Activated CD4-positive, alpha-beta memory T cell treated with anti-CD3 and anti-CD28 coated beads, Interleukin-2, amount 10 ng/mL, durations not matched to agents 7 days and 5 days (primary cell): Measurements from ENCODE around the gene MAMDC2. TPM values are rescaled to one million over a fixed set of nuclear protein-coding genes. Genes with fewer than 3 reads are reported as not detected.

Source experiments
- CTCF ChIA-PET: fragments of 350-600 bp; sonication (Branson Sonifier 250); formaldehyde crosslinking; loops from one replicate; lab custom pipeline; 2021; ENCODE audit warnings: antibody characterized with exemption, inconsistent platforms; lab: Charles Lee
- POLR2A ChIA-PET: fragments of 350-600 bp; sonication (Branson Sonifier 250); formaldehyde crosslinking; loops from one replicate; lab custom pipeline; 2021; ENCODE audit warnings: antibody characterized with exemption; lab: Charles Lee
- DNase-seq: peaks from one replicate; pipeline ENCODE4 v3.0.0-alpha.2; 2020
- H3K27ac Mint-ChIP-seq: one replicate; pipeline ENCODE4 v1.8.0; 2021; ENCODE audit warnings: mild to moderate bottlenecking, mixed read lengths
- H3K27me3 Mint-ChIP-seq: one replicate; pipeline ENCODE4 v1.8.0; 2021; ENCODE audit warnings: mixed read lengths
- H3K36me3 Mint-ChIP-seq: one replicate; pipeline ENCODE4 v1.8.0; 2021; ENCODE audit warnings: low read depth, mixed read lengths
- H3K4me1 Mint-ChIP-seq: one replicate; pipeline ENCODE4 v1.8.0; 2021; ENCODE audit warnings: mixed read lengths
- H3K4me3 Mint-ChIP-seq: one replicate; pipeline ENCODE4 v1.8.0; 2021; ENCODE audit warnings: mild to moderate bottlenecking, mixed read lengths
- H3K9me3 Mint-ChIP-seq: one replicate; pipeline ENCODE4 v1.8.0; 2021; ENCODE audit warnings: mixed read lengths
- total RNA-seq, 2 experiments: library from RNA; stranded (reverse); gene quantifications; one replicate each; pipeline ENCODE4 v1.2.3, GENCODE V29; 2021

Gene MAMDC2
- total RNA-seq, 2 experiments from 2014 or later = 0.05 TPM; not detected in 1

GRCh38 chr9:70121818-70122436 is 78.3 kb downstream of the MAMDC2 start:
- CTCF ChIA-PET = interaction anchor here (1.0 to 2.6 kb wide), 3 partner anchors 9 to 11 kb away, joined by 3 to 10 read pairs (median 5); no protein-coding TSS in a partner anchor
- H3K4me1 Mint-ChIP-seq = no peaks in the 10 kb centered on the region
- DNase-seq = no peak
- no peak overlapping the region for H3K27ac Mint-ChIP-seq
- peaks cover 6% of the 10 kb centered on the region for H3K27me3 Mint-ChIP-seq
- POLR2A ChIA-PET = no interaction called here
- H3K4me3 Mint-ChIP-seq = no peak overlapping the region
- no peaks in the 10 kb centered on the region for H3K36me3 Mint-ChIP-seq
- H3K9me3 Mint-ChIP-seq = no peaks in the 10 kb centered on the region

- ChIA-PET CTCF (no interaction called here), POLR2A (no interaction called here)
- Mint-ChIP-seq H3K27ac (no peak overlapping the region), H3K4me1 (no peaks in the 10 kb centered on the region), H3K27me3 (peaks cover 2% of the 10 kb centered on the region), H3K9me3 (no peaks in the 10 kb centered on the region), H3K4me3 (no peak overlapping the region), H3K36me3 (no peaks in the 10 kb centered on the region)
- DNase-seq = no peak
Observed at GRCh38 chr9:70123695-70124094, 80.0 kb downstream of the MAMDC2 start.

- Mint-ChIP-seq H3K27ac (no peak overlapping the region), H3K9me3 (no peaks in the 10 kb centered on the region), H3K36me3 (no peaks in the 10 kb centered on the region), H3K4me3 (no peak overlapping the region), H3K27me3 (no peaks in the 10 kb centered on the region), H3K4me1 (no peaks in the 10 kb centered on the region)
- ChIA-PET POLR2A (no interaction called here), CTCF (interaction anchor here (2.2 kb wide), 1 partner anchor 15 kb away, joined by 11 read pairs; no protein-coding TSS in a partner anchor)
- DNase-seq = no peak
Observed at GRCh38 chr9:70125621-70126263, 82.1 kb downstream of the MAMDC2 start.

GRCh38 chr9:70127036-70127435 is 83.4 kb downstream of the MAMDC2 start:
- no peaks in the 10 kb centered on the region for H3K9me3 Mint-ChIP-seq
- H3K36me3 Mint-ChIP-seq = no peaks in the 10 kb centered on the region
- no peak for DNase-seq
- H3K27ac Mint-ChIP-seq = no peak overlapping the region
- CTCF ChIA-PET = interaction anchor here (1.2 to 1.6 kb wide), 3 partner anchors 13 to 16 kb away, joined by 3 to 4 read pairs (median 4); no protein-coding TSS in a partner anchor
- no peak overlapping the region for H3K4me3 Mint-ChIP-seq
- no peaks in the 10 kb centered on the region for H3K4me1 Mint-ChIP-seq
- no peaks in the 10 kb centered on the region for H3K27me3 Mint-ChIP-seq
- POLR2A ChIA-PET = no interaction called here

- H3K27ac Mint-ChIP-seq = no peak overlapping the region
- no peaks in the 10 kb centered on the region for H3K4me1 Mint-ChIP-seq
- H3K9me3 Mint-ChIP-seq = no peaks in the 10 kb centered on the region
- no peaks in the 10 kb centered on the region for H3K36me3 Mint-ChIP-seq
- no peak overlapping the region for H3K4me3 Mint-ChIP-seq
- ChIA-PET CTCF (interaction anchor here (1.2 to 1.6 kb wide), 3 partner anchors 13 to 17 kb away, joined by 3 to 4 read pairs (median 4); no protein-coding TSS in a partner anchor), POLR2A (no interaction called here)
- H3K27me3 Mint-ChIP-seq = no peaks in the 10 kb centered on the region
- DNase-seq = no peak
Observed at GRCh38 chr9:70127540-70128416, 84.1 kb downstream of the MAMDC2 start.

- H3K27ac Mint-ChIP-seq = no peak overlapping the region
- DNase-seq = no peak
- peaks cover 4% of the 10 kb centered on the region for H3K27me3 Mint-ChIP-seq
- CTCF ChIA-PET = no interaction called here
- H3K4me1 Mint-ChIP-seq = no peaks in the 10 kb centered on the region
- no peaks in the 10 kb centered on the region for H3K9me3 Mint-ChIP-seq
- POLR2A ChIA-PET = no interaction called here
- H3K4me3 Mint-ChIP-seq = no peak overlapping the region
- no peaks in the 10 kb centered on the region for H3K36me3 Mint-ChIP-seq
Observed at GRCh38 chr9:70130266-70130665, 86.6 kb downstream of the MAMDC2 start.

- peaks cover 4% of the 10 kb centered on the region for H3K27me3 Mint-ChIP-seq
- no peaks in the 10 kb centered on the region for H3K36me3 Mint-ChIP-seq
- no peaks in the 10 kb centered on the region for H3K9me3 Mint-ChIP-seq
- H3K4me3 Mint-ChIP-seq = no peak overlapping the region
- ChIA-PET POLR2A (no interaction called here), CTCF (no interaction called here)
- no peak overlapping the region for H3K27ac Mint-ChIP-seq
- H3K4me1 Mint-ChIP-seq = no peaks in the 10 kb centered on the region
- DNase-seq = no peak
Observed at GRCh38 chr9:70131296-70131695, 87.6 kb downstream of the MAMDC2 start.

- H3K27ac Mint-ChIP-seq = no peak overlapping the region
- H3K27me3 Mint-ChIP-seq = peaks cover 15% of the 10 kb centered on the region
- no peaks in the 10 kb centered on the region for H3K4me1 Mint-ChIP-seq
- H3K9me3 Mint-ChIP-seq = no peaks in the 10 kb centered on the region
- CTCF ChIA-PET = interaction anchor here (2.0 kb wide), 1 partner anchor 22 kb away, joined by 7 read pairs; no protein-coding TSS in a partner anchor
- no peak for DNase-seq
- no peaks in the 10 kb centered on the region for H3K36me3 Mint-ChIP-seq
- POLR2A ChIA-PET = no interaction called here
- no peak overlapping the region for H3K4me3 Mint-ChIP-seq
Observed at GRCh38 chr9:70133253-70134208, 89.9 kb downstream of the MAMDC2 start.

- Mint-ChIP-seq H3K9me3 (no peaks in the 10 kb centered on the region), H3K36me3 (no peaks in the 10 kb centered on the region), H3K27me3 (peaks cover 15% of the 10 kb centered on the region), H3K27ac (no peak overlapping the region), H3K4me1 (no peaks in the 10 kb centered on the region), H3K4me3 (no peak overlapping the region)
- CTCF ChIA-PET = no interaction called here
- no peak for DNase-seq
- POLR2A ChIA-PET = no interaction called here
Observed at GRCh38 chr9:70134360-70134759, 90.7 kb downstream of the MAMDC2 start.

- Mint-ChIP-seq H3K4me3 (no peak overlapping the region), H3K9me3 (no peaks in the 10 kb centered on the region), H3K27me3 (peaks cover 15% of the 10 kb centered on the region), H3K4me1 (no peaks in the 10 kb centered on the region), H3K36me3 (no peaks in the 10 kb centered on the region), H3K27ac (no peak overlapping the region)
- ChIA-PET POLR2A (no interaction called here), CTCF (no interaction called here)
- DNase-seq = no peak
Observed at GRCh38 chr9:70135176-70135575, 91.5 kb downstream of the MAMDC2 start.

- Mint-ChIP-seq H3K9me3 (no peaks in the 10 kb centered on the region), H3K4me3 (no peak overlapping the region), H3K27me3 (peaks cover 15% of the 10 kb centered on the region), H3K27ac (no peak overlapping the region), H3K36me3 (no peaks in the 10 kb centered on the region), H3K4me1 (no peaks in the 10 kb centered on the region)
- no peak for DNase-seq
- POLR2A ChIA-PET = no interaction called here
- CTCF ChIA-PET = no interaction called here
Observed at GRCh38 chr9:70136632-70137031, 93.0 kb downstream of the MAMDC2 start.

- ChIA-PET CTCF (no interaction called here), POLR2A (no interaction called here)
- Mint-ChIP-seq H3K27me3 (peaks cover 18% of the 10 kb centered on the region), H3K36me3 (no peaks in the 10 kb centered on the region), H3K4me3 (no peak overlapping the region), H3K4me1 (no peaks in the 10 kb centered on the region), H3K27ac (no peak overlapping the region), H3K9me3 (no peaks in the 10 kb centered on the region)
- no peak for DNase-seq
Observed at GRCh38 chr9:70137577-70137976, 93.9 kb downstream of the MAMDC2 start.
